GM08714 (cell line): ENCODE results near the gene MTX1.
"Not testable (repeated sequence)": the region's sequence is repeated elsewhere in the genome, so short reads cannot be mapped to it uniquely, and the experiment has no call there.

Source experiments
- H3K4me3 ChIP-seq: fragments of 200-500 bp; sonication (Bioruptor generic); 2 replicates; pipeline ENCODE4 v1.5.1; 2014; ENCODE audit warnings: mild to moderate bottlenecking, low read length, inconsistent platforms
- ZNF274 ChIP-seq: IDR thresholded peaks from 2 replicates; pipeline ENCODE4 v1.6.1; 2012; ENCODE audit warnings: mild to moderate bottlenecking, low read depth, low read length

The MTX1 gene

DNA sequence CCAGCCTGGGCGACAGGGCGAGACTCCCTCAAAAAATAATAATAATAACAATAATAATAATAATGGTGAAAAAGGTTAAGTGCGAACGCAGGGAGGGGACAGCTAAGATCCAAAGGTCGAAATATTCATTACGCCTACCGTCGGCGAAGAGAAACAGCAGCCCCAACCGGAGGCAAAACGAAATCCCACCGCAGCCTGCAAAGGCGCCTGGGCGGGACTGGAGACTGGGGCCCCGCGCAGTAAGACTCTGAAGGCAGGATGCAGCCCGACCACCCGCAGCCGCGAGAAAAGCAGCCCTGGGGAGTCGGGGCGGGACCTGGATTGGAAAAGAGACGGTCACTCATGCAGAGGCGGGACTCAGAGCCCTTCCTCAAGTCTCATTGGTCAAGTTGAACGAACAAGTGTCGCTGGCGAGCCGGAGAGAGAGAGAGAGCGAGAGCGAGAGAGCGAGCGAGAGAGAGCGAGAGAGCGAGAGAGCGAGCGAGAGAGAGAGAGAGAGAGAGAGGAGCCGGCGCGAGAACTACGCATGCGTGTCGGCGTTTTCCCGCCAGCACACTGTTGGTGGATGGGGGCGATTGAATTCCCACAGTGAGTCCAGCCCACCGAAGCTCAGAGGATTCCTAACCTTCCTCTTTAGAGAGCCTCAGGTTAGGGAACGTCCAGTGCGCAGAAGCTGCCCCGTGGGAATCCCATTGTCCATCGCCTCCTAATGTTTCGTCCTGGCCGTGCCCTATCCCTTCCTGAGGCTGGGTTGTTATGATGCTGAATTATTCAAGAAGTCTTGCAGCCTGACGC is 36.1 kb downstream of the MTX1 start:
- peak overlapping the region; percentile 79 for H3K4me3 ChIP-seq
- TF ChIP-seq ZNF274, result no peak

- peak overlapping the region; percentile 36; the same call in 1 of the 2 replicates for H3K4me3 ChIP-seq
- no peak for TF ChIP-seq ZNF274
These were observed 36.6 kb downstream of the MTX1 start for GRCh38 chr1:155245163-155245524.

GRCh38 chr1:155246796-155247195 is 38.3 kb downstream of the MTX1 start:
- H3K4me3 ChIP-seq, result not testable (repeated sequence)

GRCh38 chr1:155247667-155248553 is 39.4 kb downstream of the MTX1 start:
- no peak for TF ChIP-seq ZNF274
- H3K4me3 ChIP-seq, result no peak overlapping the region

DNA sequence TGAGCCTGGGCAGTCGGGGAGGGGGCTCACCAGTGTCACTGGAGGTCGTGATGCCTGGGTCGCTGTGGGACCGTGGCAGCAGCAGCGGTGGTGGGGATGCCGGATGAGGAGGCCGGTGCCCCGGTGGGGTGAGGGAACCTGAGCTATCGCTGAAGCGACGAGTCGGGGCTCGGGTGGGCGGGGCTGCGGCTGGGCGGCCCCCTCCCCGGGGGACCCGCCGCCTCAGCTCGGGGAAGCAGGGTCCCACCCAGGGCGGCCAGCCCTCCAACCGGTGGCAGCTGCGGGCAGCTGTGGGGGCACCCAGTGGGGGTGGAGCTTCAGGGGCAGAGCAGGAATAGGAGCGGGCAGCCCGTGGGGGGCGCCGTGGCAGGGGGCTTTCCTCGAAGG is 41.7 kb downstream of the MTX1 start:
- TF ChIP-seq ZNF274, result no peak
- peak overlapping the region; percentile 59; the same call in 1 of the 2 replicates for H3K4me3 ChIP-seq

GRCh38 chr1:155250633-155251449 is 42.3 kb downstream of the MTX1 start:
- peak overlapping the region; percentile 59; the same call in 1 of the 2 replicates for H3K4me3 ChIP-seq
- TF ChIP-seq ZNF274, result no peak

DNA sequence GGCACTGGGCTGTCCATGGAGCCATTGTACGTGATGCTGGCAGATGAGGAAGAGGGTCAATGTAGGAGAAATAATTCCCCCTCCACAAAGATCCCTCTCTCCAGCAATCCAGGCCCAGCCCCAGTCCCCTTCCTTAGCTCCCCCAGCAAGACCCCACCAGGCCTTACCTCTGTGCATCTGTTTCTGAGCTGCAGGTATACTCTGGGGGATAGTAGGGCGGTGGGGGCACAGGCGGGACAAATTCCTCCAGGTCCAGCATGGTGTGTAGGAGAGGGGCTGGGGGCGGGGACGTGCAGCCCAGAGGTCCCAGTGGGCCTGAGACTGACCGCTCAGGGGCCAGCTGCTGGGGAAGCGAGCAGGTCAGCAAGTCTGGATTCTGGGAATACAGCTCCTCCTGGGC is 43.1 kb downstream of the MTX1 start:
- no peak for TF ChIP-seq ZNF274
- no peak overlapping the region for H3K4me3 ChIP-seq

DNA sequence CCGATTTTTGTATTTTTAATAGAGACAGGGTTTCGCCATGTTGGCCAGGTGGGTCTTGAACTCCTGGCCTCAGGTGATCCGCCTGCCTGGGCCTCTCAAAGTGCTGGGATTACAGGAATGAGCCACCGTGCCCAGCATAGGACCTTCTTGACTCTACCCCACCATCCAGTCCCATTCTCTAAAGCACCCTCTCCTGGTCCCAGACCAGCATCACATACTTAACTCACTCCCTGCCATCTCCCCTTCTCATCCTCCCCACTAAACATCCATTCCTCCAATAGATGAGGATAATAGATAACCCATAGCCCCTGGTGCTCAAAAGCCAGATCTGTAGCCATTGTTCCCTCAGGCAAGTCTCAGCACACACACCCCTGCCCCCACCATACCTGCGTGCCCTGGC is 44.7 kb downstream of the MTX1 start:
- TF ChIP-seq ZNF274, result no peak
- H3K4me3 ChIP-seq, result no peak overlapping the region

GRCh38 chr1:155253797-155254196 is 45.3 kb downstream of the MTX1 start:
- H3K4me3 ChIP-seq, result no peak overlapping the region; the same call in 1 of the 2 replicates
- TF ChIP-seq ZNF274, result no peak

GRCh38 chr1:155254228-155254713 is 45.8 kb downstream of the MTX1 start:
- TF ChIP-seq ZNF274, result no peak
- peak overlapping the region; percentile 89 for H3K4me3 ChIP-seq

GRCh38 chr1:155254714-155255242 is 46.3 kb downstream of the MTX1 start:
- peak overlapping the region; percentile 89 for H3K4me3 ChIP-seq
- TF ChIP-seq ZNF274, result no peak

DNA sequence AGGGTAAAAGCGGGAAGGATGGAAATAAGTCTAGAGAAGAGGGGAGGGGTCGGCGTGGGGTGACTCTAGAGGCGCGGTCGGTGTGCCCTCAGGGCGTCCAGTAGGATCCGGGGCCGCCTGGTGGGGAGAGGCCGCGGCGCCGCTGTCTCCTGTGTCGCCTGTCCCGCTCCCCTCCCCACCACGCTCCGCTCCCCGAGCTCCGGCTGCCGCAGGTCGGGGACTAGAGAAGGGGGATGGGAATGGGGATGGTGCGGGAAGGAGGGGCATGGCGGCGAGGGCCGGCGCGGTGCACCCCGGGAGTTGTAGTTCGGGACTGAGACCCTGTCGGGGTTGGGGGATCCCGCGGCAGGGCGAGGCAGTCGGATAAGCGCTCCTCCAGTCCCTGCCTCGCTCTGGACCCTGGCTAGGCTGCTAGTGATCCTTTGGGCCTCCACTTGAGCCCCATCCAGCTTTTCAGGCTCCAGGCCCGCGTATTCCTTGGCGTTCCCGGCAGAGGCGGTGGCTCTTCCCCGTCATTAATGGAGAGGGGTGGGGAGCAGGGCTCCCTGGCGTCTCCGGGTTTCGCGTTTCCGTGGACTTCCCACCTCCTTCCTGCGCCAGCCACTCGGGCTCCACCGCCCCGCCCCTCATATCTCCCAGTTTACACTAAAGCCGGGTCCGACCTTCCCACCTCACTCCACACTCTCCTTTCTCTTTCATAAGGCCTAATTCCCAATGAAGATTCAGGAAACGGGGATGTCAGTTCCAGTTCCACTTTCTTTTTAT is 46.9 kb downstream of the MTX1 start, which contains the start of gene ENTREP3:
Gene ENTREP3 (minus strand): TSS at position 241 of the 765 bp plus-strand sequence. CDS start 606 bp downstream, outside the sequence.
- H3K4me3 ChIP-seq, result peak within 1 kb of the TSS; percentile 89
- TF ChIP-seq ZNF274, result no peak

GRCh38 chr1:155256058-155256852 is 47.8 kb downstream of the MTX1 start:
- no peak overlapping the region; the same call in 1 of the 2 replicates for H3K4me3 ChIP-seq
- TF ChIP-seq ZNF274, result no peak
